Neuronal stem cell (in vitro differentiated cells): ENCODE data around the gene SEMA3B.

Experiments used
- DNase-seq: peaks from one replicate; pipeline ENCODE4 v3.0.0-alpha.2; 2013; ENCODE audit warnings: low spot score
- H2AFZ ChIP-seq: one replicate; pipeline ENCODE4 v1.6.1; 2013; ENCODE audit warnings: mild to moderate bottlenecking, low read length, inconsistent platforms
- H2AK5ac ChIP-seq: 2 replicates; pipeline ENCODE4 v1.6.1; 2013; ENCODE audit warnings: low read depth, mild to moderate bottlenecking, inconsistent platforms, low read length, moderate library complexity, mixed read lengths
- H2BK120ac ChIP-seq: 2 replicates; pipeline ENCODE4 v1.6.1; 2013; ENCODE audit warnings: low read depth, mild to moderate bottlenecking, inconsistent platforms, low read length, moderate library complexity, mixed read lengths
- H2BK12ac ChIP-seq: one replicate; pipeline ENCODE4 v1.6.1; 2013; ENCODE audit warnings: low read length, inconsistent platforms
- H2BK15ac ChIP-seq: 2 replicates; pipeline ENCODE4 v1.6.1; 2013; ENCODE audit warnings: mild to moderate bottlenecking, low read length, inconsistent platforms, mixed read lengths
- H2BK5ac ChIP-seq: one replicate; pipeline ENCODE4 v1.6.1; 2013; ENCODE audit warnings: inconsistent platforms, mild to moderate bottlenecking, low read length, moderate library complexity
- H3K14ac ChIP-seq: one replicate; pipeline ENCODE4 v1.6.1; 2013; ENCODE audit warnings: low read length, inconsistent platforms
- H3K18ac ChIP-seq: 2 replicates; pipeline ENCODE4 v1.6.1; 2013; ENCODE audit warnings: low read length, inconsistent platforms
- H3K23ac ChIP-seq: 2 replicates; pipeline ENCODE4 v1.6.1; 2013; ENCODE audit warnings: low read depth, mild to moderate bottlenecking, mixed read lengths, low read length, inconsistent platforms; ENCODE audit not compliant: poor library complexity
- H3K27ac ChIP-seq: replicated peaks from 3 replicates; pipeline ENCODE4 v1.5.1; 2013; ENCODE audit warnings: low read length, inconsistent platforms
- H3K27me3 ChIP-seq, 3 experiments: 2 replicates each; pipeline ENCODE4 v1.6.1; 2013; ENCODE audit warnings: low read length in 3 of 3, mild to moderate bottlenecking in 2 of 3, inconsistent platforms in 1 of 3, low read depth in 1 of 3, mixed read lengths in 1 of 3, moderate library complexity in 1 of 3; ENCODE audit not compliant: control insufficient read depth in 3 of 3, insufficient read depth in 3 of 3
- H3K36me3 ChIP-seq, 2 donors: replicated peaks in 1 of 2; 2 replicates each; pipeline ENCODE4 v1.6.1; 2013; ENCODE audit warnings: low read length in 2 of 2; ENCODE audit not compliant: control insufficient read depth in 2 of 2, insufficient read depth in 2 of 2
- H3K4ac ChIP-seq: 2 replicates; pipeline ENCODE4 v1.6.1; 2013; ENCODE audit warnings: inconsistent platforms, mild to moderate bottlenecking, low read length, moderate library complexity
- H3K4me1 ChIP-seq, 2 donors: 1 replicate in 1 of 2; 2 replicates in 1 of 2; pipeline ENCODE4 v1.6.1; 2013; ENCODE audit warnings: low read length in 2 of 2, low read depth in 1 of 2; ENCODE audit not compliant: control insufficient read depth in 2 of 2, insufficient read depth in 1 of 2
- H3K4me2 ChIP-seq: one replicate; pipeline ENCODE4 v1.6.1; 2013; ENCODE audit warnings: mild to moderate bottlenecking, low read length, inconsistent platforms; ENCODE audit not compliant: insufficient read depth, poor library complexity, severe bottlenecking
- H3K4me3 ChIP-seq, 2 donors: 2 replicates each; pipeline ENCODE4 v1.5.1; 2013; ENCODE audit warnings: low read length in 2 of 2, mild to moderate bottlenecking in 2 of 2, inconsistent platforms in 1 of 2, moderate library complexity in 1 of 2
- H3K79me1 ChIP-seq: one replicate; pipeline ENCODE4 v1.6.1; 2013; ENCODE audit warnings: low read depth, mild to moderate bottlenecking, inconsistent platforms, low read length, moderate library complexity
- H3K9ac ChIP-seq: one replicate; pipeline ENCODE4 v1.6.1; 2013; ENCODE audit warnings: mild to moderate bottlenecking, low read depth, low read length, inconsistent platforms; ENCODE audit not compliant: poor library complexity
- H3K9me3 ChIP-seq, 2 donors: replicated peaks in 1 of 2; 2 replicates each; pipeline versions ENCODE3 to v1.6.1; 2013; ENCODE audit warnings: low read length in 2 of 2, mild to moderate bottlenecking in 2 of 2, inconsistent platforms in 1 of 2, low read depth in 1 of 2, mixed read lengths in 1 of 2, moderate library complexity in 1 of 2; ENCODE audit not compliant: control insufficient read depth in 2 of 2, insufficient read depth in 1 of 2
- H4K8ac ChIP-seq: one replicate; pipeline ENCODE4 v1.6.1; 2013; ENCODE audit warnings: low read depth, mild to moderate bottlenecking, inconsistent platforms, low read length, moderate library complexity
- H4K91ac ChIP-seq: one replicate; pipeline ENCODE4 v1.6.1; 2013; ENCODE audit warnings: low read length, low read depth, mild to moderate bottlenecking, inconsistent platforms; ENCODE audit not compliant: poor library complexity
- WGBS, 2 donors: extraction: QIAGEN DNeasy Blood & Tissue Kit; methylation state at CpG; one replicate each; pipeline ENCODE4 v1.1.7; 2013; ENCODE audit warnings: missing lambda C conversion rate in 2 of 2, mixed read lengths in 1 of 2; ENCODE audit not compliant: insufficient read length in 2 of 2, insufficient replicate concordance in 1 of 2; ENCODE audit errors: extremely low coverage in 2 of 2; 5-methylcytosine and 5-hydroxymethylcytosine counted together

SEMA3B gene

GRCh38 chr3:50237133-50237651 lies 31.8 kb upstream of the SEMA3B start:
- WGBS, 2 donors, result no CpG with 5 or more reads among the region's 7 CpGs
- peak overlapping the region; percentile 89 for H3K4me2 ChIP-seq
- no peak overlapping the region for H2BK12ac ChIP-seq
- H2BK15ac ChIP-seq, result no peak overlapping the region
- H4K8ac ChIP-seq, result no peak overlapping the region
- no peaks in the 10 kb centered on the region for H3K27me3 ChIP-seq
- H2BK120ac ChIP-seq, result peak overlapping the region; percentile 2
- H3K4me3 ChIP-seq, result peak overlapping the region; percentile 90 to 94
- H2BK5ac ChIP-seq, result peak overlapping the region; percentile 62
- H3K27ac ChIP-seq, result peak overlapping the region; percentile 55
- peak overlapping the region; percentile 9 for H3K14ac ChIP-seq
- no peak overlapping the region for H2AFZ ChIP-seq
- peak overlapping the region; percentile 13 for H3K18ac ChIP-seq
- peaks cover 3 to 25% of the 10 kb centered on the region in 2 donors for H3K36me3 ChIP-seq
- H4K91ac ChIP-seq, result peak overlapping the region; percentile 58
- no peak overlapping the region for H3K23ac ChIP-seq
- H2AK5ac ChIP-seq, result peak overlapping the region; percentile 82
- no peak for DNase-seq
- peaks cover 50 to 54% of the 10 kb centered on the region in 2 donors for H3K4me1 ChIP-seq
- H3K9ac ChIP-seq, result peak overlapping the region; percentile 97
- H3K9me3 ChIP-seq, result no peaks in the 10 kb centered on the region
- H3K4ac ChIP-seq, result no peak overlapping the region
- H3K79me1 ChIP-seq, result peaks cover 5% of the 10 kb centered on the region

- peaks cover 3 to 33% of the 10 kb centered on the region in 2 donors for H3K36me3 ChIP-seq
- no peak overlapping the region for H2AFZ ChIP-seq
- H3K4me3 ChIP-seq, result peak overlapping the region; percentile 90 to 94
- peak overlapping the region; percentile 2 for H2BK120ac ChIP-seq
- peak overlapping the region; percentile 18 for H3K4ac ChIP-seq
- H2BK5ac ChIP-seq, result peak overlapping the region; percentile 62
- no peaks in the 10 kb centered on the region for H3K27me3 ChIP-seq
- DNase-seq, result no peak
- H3K4me2 ChIP-seq, result peak overlapping the region; percentile 89
- no peaks in the 10 kb centered on the region for H3K9me3 ChIP-seq
- peak overlapping the region; percentile 37 for H3K23ac ChIP-seq
- H2BK15ac ChIP-seq, result peak overlapping the region; percentile 51
- peak overlapping the region; percentile 83 for H3K14ac ChIP-seq
- no peak overlapping the region for H4K8ac ChIP-seq
- H3K27ac ChIP-seq, result peak overlapping the region; percentile 55
- H4K91ac ChIP-seq, result peak overlapping the region; percentile 58
- peaks cover 53 to 57% of the 10 kb centered on the region in 2 donors for H3K4me1 ChIP-seq
- H3K79me1 ChIP-seq, result peaks cover 8% of the 10 kb centered on the region
- H2BK12ac ChIP-seq, result no peak overlapping the region
- peak overlapping the region; percentile 13 for H3K18ac ChIP-seq
- H2AK5ac ChIP-seq, result peak overlapping the region; percentile 73
- H3K9ac ChIP-seq, result peak overlapping the region; percentile 88
- WGBS, 2 donors, result no CpG with 5 or more reads among the region's 31 CpGs
Observed at GRCh38 chr3:50237754-50238548, 31.0 kb upstream of the SEMA3B start.

- Histone ChIP-seq H3K14ac (peak overlapping the region; percentile 10), H4K8ac (no peak overlapping the region), H3K4me3 (peak overlapping the region; percentile 90 to 94), H3K9me3 (no peaks in the 10 kb centered on the region), H3K4me1 (peaks cover 48 to 56% of the 10 kb centered on the region in 2 donors), H3K18ac (peak overlapping the region; percentile 5), H2BK12ac (peak overlapping the region; percentile 14), H3K23ac (no peak overlapping the region), H3K27me3 (no peaks in the 10 kb centered on the region), H3K4me2 (peak overlapping the region; percentile 89), H3K9ac (peak overlapping the region; percentile 88), H2AK5ac (peak overlapping the region; percentile 59), H2BK120ac (no peak overlapping the region), H3K4ac (no peak overlapping the region), H2BK15ac (no peak overlapping the region), H3K79me1 (peaks cover 11% of the 10 kb centered on the region), H3K36me3 (peaks cover 4 to 39% of the 10 kb centered on the region in 2 donors), H2AFZ (no peak overlapping the region), H4K91ac (peak overlapping the region; percentile 74), H3K27ac (peak overlapping the region; percentile 75), H2BK5ac (no peak overlapping the region)
- WGBS, 2 donors, result no CpG with 5 or more reads among the region's 7 CpGs
- DNase-seq, result no peak
Observed at GRCh38 chr3:50238549-50239026, 30.4 kb upstream of the SEMA3B start.

GRCh38 chr3:50239649-50240048 lies 29.3 kb upstream of the SEMA3B start:
- no peak for DNase-seq
- Histone ChIP-seq H3K4ac (no peak overlapping the region), H4K8ac (no peak overlapping the region), H4K91ac (no peak overlapping the region), H3K18ac (peak overlapping the region; percentile 50), H3K4me1 (peaks cover 46 to 60% of the 10 kb centered on the region in 2 donors), H2BK5ac (no peak overlapping the region), H3K9ac (no peak overlapping the region), H3K4me3 (no peak overlapping the region), H3K27me3 (no peaks in the 10 kb centered on the region), H2BK15ac (no peak overlapping the region), H2BK12ac (no peak overlapping the region), H3K36me3 (peaks cover 5 to 47% of the 10 kb centered on the region in 2 donors), H3K9me3 (no peaks in the 10 kb centered on the region), H3K14ac (no peak overlapping the region), H3K4me2 (peak overlapping the region; percentile 38), H2BK120ac (no peak overlapping the region), H2AFZ (no peak overlapping the region), H3K23ac (no peak overlapping the region), H3K79me1 (peaks cover 12% of the 10 kb centered on the region), H2AK5ac (no peak overlapping the region), H3K27ac (peak overlapping the region; percentile 75)
- no CpG with 5 or more reads among the region's 4 CpGs for WGBS, 2 donors
